ENCODE measurements around the gene ABI3BP. TPM values are rescaled to one million over a fixed set of nuclear protein-coding genes. Genes with fewer than 3 reads are reported as not detected.

Gene ABI3BP
- total RNA-seq, 1 experiment from 2014 or later: 0.15 TPM

DNA sequence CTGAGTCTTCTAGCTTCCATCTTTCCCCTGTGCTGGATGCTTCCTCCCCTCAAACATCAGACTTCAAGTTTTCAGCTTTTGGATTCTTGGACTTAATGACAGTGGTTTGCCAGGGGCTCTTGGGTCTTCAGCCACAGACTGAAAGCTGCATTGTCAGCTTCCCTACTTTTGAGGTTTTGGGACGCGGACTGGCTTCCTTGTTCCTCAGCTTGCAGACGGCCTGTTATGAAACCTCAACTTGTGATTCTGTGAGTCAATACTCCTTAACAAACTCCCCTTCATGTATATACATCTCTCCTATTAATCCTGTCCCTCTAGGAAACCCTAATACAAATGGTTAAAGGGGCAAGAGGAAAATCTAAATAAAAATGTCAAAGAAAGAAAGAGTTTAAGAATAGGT lies 100.1 kb downstream of the ABI3BP start:
- Histone ChIP-seq H3K4me3 (replicated peaks in 1 of 2; ENCODE audit: low read depth in 1 of 2, low read length in 2 of 2) (no peak overlapping the region), H3K9ac (ENCODE audit: low read length) (no peak overlapping the region), H4K20me1 (ENCODE audit: insufficient read depth) (no peaks in the 10 kb centered on the region), H2AFZ (ENCODE audit: low read depth, low read length, poor library complexity, severe bottlenecking) (no peak overlapping the region), H3K27me3 (ENCODE audit: insufficient read depth, low read length) (no peaks in the 10 kb centered on the region), H3K4me1 (ENCODE audit: control insufficient read depth in 1 of 2, insufficient read depth in 2 of 2, low read length in 2 of 2) (no peaks in the 10 kb centered on the region), H3K79me2 (ENCODE audit: insufficient read depth, low read length) (no peaks in the 10 kb centered on the region), H3K27ac (ENCODE audit: low read depth, low read length) (no peak overlapping the region), H3K9me3 (ENCODE audit: control insufficient read depth in 1 of 2, insufficient read depth in 1 of 2, low read depth in 1 of 2, low read length in 2 of 2) (no peaks in the 10 kb centered on the region), H3K4me2 (ENCODE audit: low read length) (no peak overlapping the region), H3K36me3 (ENCODE audit: control insufficient read depth in 1 of 2, insufficient read depth in 2 of 2, low read length in 2 of 2) (no peaks in the 10 kb centered on the region), H3K9me2 (ENCODE audit: insufficient read depth) (no peaks in the 10 kb centered on the region)
- DNase-seq (ENCODE audit: low read depth, low spot score) (no peak), ATAC-seq (no peak)
- RAD21 ChIA-PET (ENCODE audit: low non-redundant PET in 1 of 2, low total read pairs in 2 of 2, uncharacterized antibody in 2 of 2, unreplicated experiment in 2 of 2): interaction anchor here (0.8 to 1.5 kb wide), 2 partner anchors 303 kb away, joined by 4 to 6 read pairs; no protein-coding TSS in a partner anchor
- POLR2A ChIA-PET: no interaction called here
- BruUV-seq (replicated peaks): no TSS peak
- intact Hi-C loops (cut with micrococcal nuclease): loop anchor here (1.0 to 10.0 kb wide), 3 partner anchors 303 to 578 kb away; no protein-coding TSS in a partner anchor
- no peak for TF ChIP-seq CBX3 (IDR thresholded peaks at IDR 0.05; ENCODE audit: low read depth)
- no peak for TF ChIP-seq REST (IDR thresholded peaks at IDR 0.05; ENCODE audit: low read depth)
- no peak for TF ChIP-seq CEBPB (IDR thresholded peaks at IDR 0.05; ENCODE audit: low read depth)
- no peak for TF ChIP-seq EZH2phosphoT487 (IDR thresholded peaks at IDR 0.05; ENCODE audit: borderline replicate concordance)
- no peak for TF ChIP-seq TCF7L2 (IDR thresholded peaks at IDR 0.05; ENCODE audit: borderline replicate concordance, extremely low read depth, insufficient read depth, insufficient read length)
- no peak for TF ChIP-seq POLR2A (IDR thresholded peaks at IDR 0.05; ENCODE audit: borderline replicate concordance, extremely low read depth, insufficient read depth, insufficient read length)
- no peak for TF ChIP-seq ZNF274 (IDR thresholded peaks at IDR 0.05; ENCODE audit: low read depth, low read length)
- no peak for TF ChIP-seq EGR1 (IDR thresholded peaks at IDR 0.05; ENCODE audit: low read depth)
- no peak for TF ChIP-seq YY1 (IDR thresholded peaks at IDR 0.05; ENCODE audit: extremely low read depth, insufficient replicate concordance, low read depth, low read length)
- TF ChIP-seq ATF3 (IDR thresholded peaks at IDR 0.05): no peak
- no peak for TF ChIP-seq FOSL1 (IDR thresholded peaks at IDR 0.05; ENCODE audit: low read depth)
- no peak for TF ChIP-seq MAX (IDR thresholded peaks at IDR 0.05)
- no peak for TF ChIP-seq ZFX (IDR thresholded peaks at IDR 0.05)
- TF ChIP-seq EZH2 (IDR thresholded peaks at IDR 0.05): no peak
- TF ChIP-seq RAD21 (IDR thresholded peaks at IDR 0.05; ENCODE audit: low read depth): no peak
- TF ChIP-seq SIN3A (IDR thresholded peaks at IDR 0.05; ENCODE audit: low read depth): no peak
- no peak for TF ChIP-seq SP1 (IDR thresholded peaks at IDR 0.05; ENCODE audit: low read depth)
- no peak for TF ChIP-seq ZBTB33 (IDR thresholded peaks at IDR 0.05; ENCODE audit: extremely low read depth, insufficient replicate concordance, low read length)
- CTCF ChIA-PET: interaction anchor here (0.6 to 3.0 kb wide), 9 partner anchors 8 to 489 kb away, joined by 3 to 51 read pairs (median 3); no protein-coding TSS in a partner anchor
